ENCODE measurements around the gene SLC43A3. TPM values are rescaled to one million over a fixed set of nuclear protein-coding genes. Genes with fewer than 3 reads are reported as not detected.

SLC43A3 gene
- total RNA-seq, 1 donor from 2014 or later = 117 TPM

GRCh38 chr11:57424792-57425564 lies 1.9 kb downstream of the SLC43A3 start:
- H3K36me3 ChIP-seq = peaks cover 35% of the 10 kb centered on the region
- no peaks in the 10 kb centered on the region for H3K27me3 ChIP-seq
- H3K27ac ChIP-seq = peak overlapping the region; percentile 94
- H3K4me3 ChIP-seq = peak overlapping the region; percentile 56
- DNase-seq = peak; percentile 82
- intact Hi-C loops (cut with DNase I) = no loop called here
- no peaks in the 10 kb centered on the region for H3K9me3 ChIP-seq
- peaks cover 43% of the 10 kb centered on the region for H3K4me1 ChIP-seq
- no peak for TF ChIP-seq CTCF (IDR thresholded peaks at IDR 0.05)
- ATAC-seq = peak; percentile 72

GRCh38 chr11:57424137-57424791 lies 2.7 kb downstream of the SLC43A3 start:
- Histone ChIP-seq H3K4me1 (peaks cover 43% of the 10 kb centered on the region), H3K4me3 (peak overlapping the region; percentile 56)
- no peak for ATAC-seq

GRCh38 chr11:57422669-57423068 lies 4.3 kb downstream of the SLC43A3 start:
- peaks cover 57% of the 10 kb centered on the region for H3K36me3 ChIP-seq
- H3K4me1 ChIP-seq = peaks cover 30% of the 10 kb centered on the region

More at GRCh38 chr11:57424137-57424791, 2.7 kb downstream of the SLC43A3 start:
- no peak for DNase-seq
- Histone ChIP-seq H3K27ac (peak overlapping the region; percentile 94), H3K36me3 (peaks cover 43% of the 10 kb centered on the region), H3K27me3 (no peaks in the 10 kb centered on the region), H3K9me3 (no peaks in the 10 kb centered on the region)
- intact Hi-C loops (cut with DNase I) = no loop called here
- TF ChIP-seq CTCF (IDR thresholded peaks at IDR 0.05) = no peak

GRCh38 chr11:57421805-57422204 lies 5.1 kb downstream of the SLC43A3 start:
- Histone ChIP-seq H3K36me3 (peaks cover 66% of the 10 kb centered on the region), H3K27ac (no peak overlapping the region), H3K9me3 (no peaks in the 10 kb centered on the region), H3K27me3 (no peaks in the 10 kb centered on the region), H3K4me3 (no peak overlapping the region), H3K4me1 (peaks cover 39% of the 10 kb centered on the region)
- intact Hi-C loops (cut with DNase I) = no loop called here
- ATAC-seq (no peak), DNase-seq (no peak)
- no peak for TF ChIP-seq CTCF (IDR thresholded peaks at IDR 0.05)

More at GRCh38 chr11:57422669-57423068, 4.3 kb downstream of the SLC43A3 start:
- TF ChIP-seq CTCF (IDR thresholded peaks at IDR 0.05) = no peak
- DNase-seq (no peak), ATAC-seq (no peak)
- intact Hi-C loops (cut with DNase I) = no loop called here
- H3K27me3 ChIP-seq = no peaks in the 10 kb centered on the region
- H3K4me3 ChIP-seq = no peak overlapping the region
- H3K27ac ChIP-seq = no peak overlapping the region
- H3K9me3 ChIP-seq = no peaks in the 10 kb centered on the region

GRCh38 chr11:57421066-57421465 lies 5.9 kb downstream of the SLC43A3 start:
- DNase-seq (no peak), ATAC-seq (no peak)
- Histone ChIP-seq H3K4me3 (no peak overlapping the region), H3K4me1 (peaks cover 35% of the 10 kb centered on the region), H3K27ac (no peak overlapping the region), H3K9me3 (no peaks in the 10 kb centered on the region), H3K36me3 (peaks cover 73% of the 10 kb centered on the region), H3K27me3 (no peaks in the 10 kb centered on the region)
- TF ChIP-seq CTCF (IDR thresholded peaks at IDR 0.05) = no peak
- intact Hi-C loops (cut with DNase I) = no loop called here
